Measurements from ENCODE around the gene MRAS. TPM values are rescaled to one million over a fixed set of nuclear protein-coding genes. Genes with fewer than 3 reads are reported as not detected.

MRAS gene
- total and polyA plus RNA-seq, 2 of the 4 experiments (the other 2 are of a cell fraction) = 59.3 to 60.6 TPM

DNA sequence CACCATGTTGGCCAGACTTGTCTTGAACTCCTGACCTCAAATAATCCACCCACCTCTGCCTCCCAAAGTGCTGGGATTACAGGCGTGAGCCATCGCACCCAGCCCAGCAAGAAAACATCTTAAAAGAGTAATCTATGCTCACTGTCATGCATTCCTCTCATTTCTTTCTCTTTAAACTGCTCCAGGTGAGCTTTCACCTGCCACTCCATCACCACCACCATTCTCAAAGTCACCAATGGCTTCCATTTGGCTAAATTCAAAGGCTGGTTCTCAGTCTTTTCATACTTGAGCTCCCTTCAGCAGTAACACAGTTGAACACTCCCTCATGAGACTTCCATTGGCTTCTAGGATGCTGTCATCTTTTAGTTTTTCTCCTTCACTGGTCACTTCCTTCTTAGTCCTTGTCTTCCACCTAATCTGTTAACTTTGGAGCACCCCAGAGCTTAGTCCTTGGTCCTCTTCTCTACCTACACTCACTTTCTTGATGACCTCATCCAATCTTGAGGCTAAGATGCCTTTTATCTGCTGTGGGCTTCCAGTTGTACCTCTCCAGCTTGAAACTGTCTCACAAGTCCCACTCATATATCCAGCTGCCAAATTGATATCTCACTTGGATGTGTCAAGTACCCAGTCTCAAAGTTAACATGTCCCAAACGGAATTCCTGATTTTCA is 59.0 kb downstream of the MRAS start:
- BruUV-seq (replicated peaks) = no TSS peak
- dilution Hi-C loops (cut with HindIII; ENCODE audit: low sequenced_read_pairs, unreplicated experiment) (no loop called here), intact Hi-C loops (cut with micrococcal nuclease) (no loop called here), in situ Hi-C loops (cut with MboI; ENCODE audit: low sequenced_read_pairs) (no loop called here)
- Histone ChIP-seq H2BK120ac (ENCODE audit: low read depth, low read length) (no peak overlapping the region), H3K56ac (ENCODE audit: extremely low read depth, insufficient read depth, low read length) (no peak overlapping the region), H3K27ac (ENCODE audit: insufficient read depth, low read length) (no peak overlapping the region), H3K18ac (ENCODE audit: low read depth, low read length) (no peak overlapping the region), H3K79me1 (ENCODE audit: low read depth in 1 of 2, low read length in 2 of 2) (no peaks in the 10 kb centered on the region), H3K9me3 (ENCODE audit: control insufficient read depth, insufficient read depth, low read length) (no peaks in the 10 kb centered on the region), H3K27me3 (ENCODE audit: control insufficient read depth, insufficient read depth, low read length) (no peaks in the 10 kb centered on the region), H2AK9ac (replicated peaks; ENCODE audit: low read depth, low read length, poor library complexity) (no peak overlapping the region), H4K20me1 (ENCODE audit: insufficient read depth, low read length) (no peaks in the 10 kb centered on the region), H3K4me3 (ENCODE audit: insufficient read depth, low read depth, low read length) (no peak overlapping the region), H3K4ac (ENCODE audit: low read depth, low read length) (no peak overlapping the region), H2AFZ (replicated peaks; ENCODE audit: low read length, poor library complexity) (no peak overlapping the region), H4K8ac (ENCODE audit: low read depth in 2 of 2, low read length in 2 of 2) (no peak overlapping the region), H3K9me1 (ENCODE audit: insufficient read depth, low read length) (peaks cover 9% of the 10 kb centered on the region), H3K4me2 (ENCODE audit: low read depth, low read length) (no peak overlapping the region), H2AK5ac (ENCODE audit: low read depth, low read length) (no peak overlapping the region), H2BK5ac (ENCODE audit: low read depth, low read length, poor library complexity, severe bottlenecking) (no peak overlapping the region), H3K14ac (replicated peaks; ENCODE audit: low read depth, low read length) (no peak overlapping the region), H3K23ac (ENCODE audit: low read depth, low read length) (no peak overlapping the region), H4K5ac (ENCODE audit: low read depth, low read length) (no peak overlapping the region), H3K36me3 (ENCODE audit: control insufficient read depth, insufficient read depth, low read length) (peaks cover 23% of the 10 kb centered on the region), H3K4me1 (ENCODE audit: control insufficient read depth, insufficient read depth, low read length) (no peaks in the 10 kb centered on the region), H2BK20ac (ENCODE audit: low read depth, low read length) (no peak overlapping the region), H3K9ac (ENCODE audit: low read depth, low read length) (no peak overlapping the region), H2BK15ac (ENCODE audit: low read depth, low read length) (no peak overlapping the region), H4K91ac (ENCODE audit: insufficient read depth, low read depth, low read length) (no peak overlapping the region)
- DNase-seq (no peak), ATAC-seq (ENCODE audit: low read depth) (no peak)
- TF ChIP-seq RCOR1 (IDR thresholded peaks at IDR 0.05; ENCODE audit: insufficient replicate concordance, low read length) = no peak
- TF ChIP-seq MAZ (IDR thresholded peaks at IDR 0.05; ENCODE audit: borderline replicate concordance, low read depth, low read length) = no peak
- no peak for TF ChIP-seq MAFK (IDR thresholded peaks at IDR 0.05; ENCODE audit: low read depth, low read length)
- no peak for TF ChIP-seq POLR2A (IDR thresholded peaks at IDR 0.05; ENCODE audit: low read depth, low read length)
- no peak for TF ChIP-seq CHD1 (IDR thresholded peaks at IDR 0.05; ENCODE audit: low read depth, low read length)
- TF ChIP-seq NFE2L2 (IDR thresholded peaks at IDR 0.05; ENCODE audit: low read depth, low read length) = no peak
- POLR2A ChIA-PET (ENCODE audit: unreplicated experiment) = no interaction called here
- CTCF ChIA-PET = interaction anchor here (0.8 to 2.3 kb wide), 2 partner anchors 10 kb away, joined by 3 to 11 read pairs; no protein-coding TSS in a partner anchor
- WGBS, 2 experiments (ENCODE audit: extremely low coverage in 2 of 2, insufficient read length in 1 of 2) = 75% methylated on average over 1 of the region's 3 CpGs; no CpG with 5 or more reads in 1 of the 2 experiments
